Natural killer cell (primary cell): ENCODE measurements around the gene KLK14. TPM values are rescaled to one million over a fixed set of nuclear protein-coding genes. Genes with fewer than 3 reads are reported as not detected.

Source experiments
- ATAC-seq, 3 donors: fragments of 150-1000 bp in 2 of 3; fragments of 200-7000 bp in 1 of 3; cut with Tn5 transposase; 1 replicate in 1 of 3; 2 replicates in 2 of 3; pipeline ENCODE4 v1.10.0; 2021; ENCODE audit warnings: mild to moderate bottlenecking in 2 of 3, moderate library complexity in 2 of 3
- DNase-seq, 2 donors: peaks; one replicate each; pipeline versions ENCODE4 v3.0.0 to v3.0.0-alpha.2; 2013 to 2021; ENCODE audit warnings: mixed read lengths in 1 of 2
- H3K27ac ChIP-seq: one replicate; pipeline ENCODE4 v1.5.1; 2013; ENCODE audit warnings: mild to moderate bottlenecking, low read length
- H3K27me3 ChIP-seq: one replicate; pipeline ENCODE4 v1.6.1; 2013; ENCODE audit warnings: low read length; ENCODE audit not compliant: control insufficient read depth, insufficient read depth
- H3K36me3 ChIP-seq: one replicate; pipeline ENCODE4 v1.6.1; 2013; ENCODE audit warnings: low read length; ENCODE audit not compliant: control insufficient read depth, insufficient read depth
- H3K4me1 ChIP-seq: one replicate; pipeline ENCODE4 v1.6.1; 2013; ENCODE audit warnings: low read length; ENCODE audit not compliant: control insufficient read depth, insufficient read depth
- H3K4me3 ChIP-seq: one replicate; pipeline ENCODE4 v1.5.1; 2013; ENCODE audit warnings: low read length
- H3K9me3 ChIP-seq: one replicate; pipeline ENCODE4 v1.6.1; 2013; ENCODE audit warnings: low read length; ENCODE audit not compliant: control insufficient read depth, insufficient read depth
- H3K27ac Mint-ChIP-seq, 2 donors: one replicate each; pipeline ENCODE4 v1.8.0; 2022; ENCODE audit warnings: mild to moderate bottlenecking in 2 of 2, mixed read lengths in 2 of 2, moderate library complexity in 1 of 2
- H3K27me3 Mint-ChIP-seq, 2 donors: one replicate each; pipeline ENCODE4 v1.8.0; 2022; ENCODE audit warnings: low read depth in 2 of 2, mixed read lengths in 2 of 2
- H3K36me3 Mint-ChIP-seq: one replicate; pipeline ENCODE4 v1.8.0; 2022; ENCODE audit warnings: mixed read lengths
- H3K4me1 Mint-ChIP-seq, 2 donors: one replicate each; pipeline ENCODE4 v1.8.0; 2022; ENCODE audit warnings: mixed read lengths in 2 of 2
- H3K4me3 Mint-ChIP-seq: one replicate; pipeline ENCODE4 v1.8.0; 2022; ENCODE audit warnings: mild to moderate bottlenecking, moderate library complexity, mixed read lengths
- H3K9me3 Mint-ChIP-seq, 2 donors: one replicate each; pipeline ENCODE4 v1.8.0; 2022; ENCODE audit warnings: mixed read lengths in 2 of 2
- CTCF ChIP-seq: fragments of 200-600 bp; IDR thresholded peaks from one replicate; pipeline ENCODE4 v1.8.0; 2022; ENCODE audit warnings: antibody characterized with exemption
- WGBS: methylation state at CpG from one replicate; pipeline ENCODE4 v1.1.7; 2013; ENCODE audit warnings: missing lambda C conversion rate; ENCODE audit not compliant: insufficient coverage; 5-methylcytosine and 5-hydroxymethylcytosine counted together
- intact Hi-C: fragments of 100-400 bp; cut with micrococcal nuclease; formaldehyde crosslinking; loops from one replicate; pipeline ENCODE4 v1.14.2; 2022
- total RNA-seq, 4 donors: library from RNA; stranded (reverse); fragments of 120-200 nt in 1 of 4; gene quantifications; one replicate each; pipeline versions ENCODE4 v1.2.3 to v1.2.4, GENCODE V29; 2013 to 2022

Gene KLK14
- total RNA-seq, 3 donors from 2014 or later (not counting 1 experiment from before 2014, with no cell fraction given): 0.64 to 1.3 (median 1.1) TPM

DNA sequence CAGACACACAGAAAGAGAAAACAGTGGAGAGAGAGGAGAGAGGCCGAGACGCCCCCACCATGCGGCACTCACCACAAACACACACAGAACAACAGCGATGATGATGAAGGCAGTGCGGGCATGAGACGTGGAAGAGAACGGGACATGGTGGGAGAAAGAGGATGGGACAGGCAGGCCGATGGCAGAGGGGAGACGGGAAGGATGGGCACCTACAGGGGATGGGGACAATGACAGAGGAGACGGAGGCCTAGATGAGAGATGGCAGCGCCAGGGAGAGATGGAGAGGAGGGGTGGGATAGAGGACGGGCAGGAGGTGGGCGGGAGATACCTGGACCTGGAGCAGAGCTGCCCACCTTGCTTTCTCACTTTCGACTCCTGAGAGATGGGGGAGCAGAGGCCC lies 1.1 kb upstream of the KLK14 start:
- Histone ChIP-seq H3K4me3 (no peak overlapping the region), H3K36me3 (no peaks in the 10 kb centered on the region), H3K9me3 (no peaks in the 10 kb centered on the region), H3K4me1 (no peaks in the 10 kb centered on the region), H3K27ac (no peak overlapping the region), H3K27me3 (no peaks in the 10 kb centered on the region)
- Mint-ChIP-seq H3K4me3 (no peak overlapping the region), H3K27ac (no peak overlapping the region), H3K4me1 (peaks cover 0 to 4% of the 10 kb centered on the region in 2 donors), H3K9me3 (no peaks in the 10 kb centered on the region), H3K36me3 (no peaks in the 10 kb centered on the region), H3K27me3 (peaks cover 9 to 12% of the 10 kb centered on the region in 2 donors)
- DNase-seq: no peak
- ATAC-seq: no peak
- WGBS: 78% methylated on average over 11 of the region's 14 CpGs
- TF ChIP-seq CTCF: no peak
- intact Hi-C loops: no loop called here

DNA sequence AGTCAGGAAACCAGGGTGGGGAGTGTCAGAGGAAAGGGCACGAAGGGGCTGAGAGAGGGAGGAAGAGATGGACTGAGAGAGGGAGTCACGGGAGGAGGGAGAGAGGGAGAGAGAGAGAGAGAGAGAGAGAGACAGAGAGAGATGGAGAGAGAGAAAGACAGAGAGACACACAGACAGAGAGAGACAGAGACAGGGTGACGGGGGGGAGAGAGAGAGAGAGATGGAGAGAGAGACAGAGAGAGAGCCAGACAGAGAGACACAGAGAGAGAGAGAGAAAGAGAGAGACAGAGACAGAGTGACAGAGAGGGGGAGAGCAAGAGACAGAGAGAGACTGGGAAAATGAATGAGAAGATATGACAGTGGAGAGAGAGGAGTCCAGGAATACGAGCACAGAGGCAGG lies 494 bp upstream of the KLK14 start:
- H3K4me3 ChIP-seq: no peak overlapping the region
- ATAC-seq (no peak), DNase-seq (no peak)
- peaks cover 0 to 4% of the 10 kb centered on the region in 2 donors for H3K4me1 Mint-ChIP-seq
- H3K36me3 Mint-ChIP-seq: no peaks in the 10 kb centered on the region
- H3K27ac ChIP-seq: no peak overlapping the region
- 45% methylated on average over 4 of the region's 4 CpGs for WGBS
- intact Hi-C loops: no loop called here
- peaks cover 9 to 12% of the 10 kb centered on the region in 2 donors for H3K27me3 Mint-ChIP-seq
- no peaks in the 10 kb centered on the region for H3K27me3 ChIP-seq
- H3K4me1 ChIP-seq: no peaks in the 10 kb centered on the region
- H3K36me3 ChIP-seq: no peaks in the 10 kb centered on the region
- no peaks in the 10 kb centered on the region for H3K9me3 ChIP-seq
- TF ChIP-seq CTCF: no peak
- H3K27ac Mint-ChIP-seq: no peak overlapping the region
- no peaks in the 10 kb centered on the region for H3K9me3 Mint-ChIP-seq
- H3K4me3 Mint-ChIP-seq: no peak overlapping the region

DNA sequence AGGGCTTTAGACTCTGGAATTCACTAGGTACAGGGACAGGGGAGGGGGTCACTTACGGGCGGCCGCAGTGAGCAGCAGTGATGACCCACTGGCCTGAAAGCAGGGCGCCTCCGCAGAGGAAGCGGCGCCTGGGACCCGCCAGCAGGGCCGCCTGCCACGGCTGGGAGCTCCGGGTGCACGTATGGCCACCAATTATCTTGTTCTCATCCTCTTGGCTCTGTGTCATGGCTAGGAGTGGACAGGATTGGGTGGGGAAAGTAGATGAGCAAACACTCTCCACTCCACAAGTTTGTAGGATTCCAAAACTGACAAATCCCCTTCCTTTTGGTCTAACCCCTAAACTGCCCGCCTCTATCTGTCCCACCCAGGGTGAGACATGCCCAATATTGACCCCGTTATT lies 1.2 kb downstream of the KLK14 start:
- DNase-seq (no peak), ATAC-seq (no peak)
- Mint-ChIP-seq H3K36me3 (no peaks in the 10 kb centered on the region), H3K27me3 (peaks cover 12 to 14% of the 10 kb centered on the region in 2 donors), H3K4me1 (peaks cover 0 to 4% of the 10 kb centered on the region in 2 donors), H3K4me3 (no peak overlapping the region), H3K27ac (no peak overlapping the region), H3K9me3 (no peaks in the 10 kb centered on the region)
- H3K27ac ChIP-seq: no peak overlapping the region
- H3K27me3 ChIP-seq: no peaks in the 10 kb centered on the region
- no peak overlapping the region for H3K4me3 ChIP-seq
- H3K4me1 ChIP-seq: no peaks in the 10 kb centered on the region
- no peaks in the 10 kb centered on the region for H3K36me3 ChIP-seq
- no peaks in the 10 kb centered on the region for H3K9me3 ChIP-seq
- intact Hi-C loops: no loop called here
- WGBS: 87% methylated on average over 14 of the region's 14 CpGs
- no peak for TF ChIP-seq CTCF

GRCh38 chr19:51079481-51080110 lies 3.1 kb downstream of the KLK14 start:
- ATAC-seq: peak in 1 of 3 donors; percentile 24
- H3K27ac ChIP-seq: no peak overlapping the region
- no peaks in the 10 kb centered on the region for H3K9me3 Mint-ChIP-seq
- H3K4me3 ChIP-seq: no peak overlapping the region
- no peaks in the 10 kb centered on the region for H3K36me3 ChIP-seq
- no peak overlapping the region for H3K4me3 Mint-ChIP-seq
- no peak overlapping the region for H3K27ac Mint-ChIP-seq
- no peaks in the 10 kb centered on the region for H3K36me3 Mint-ChIP-seq
- intact Hi-C loops: no loop called here
- H3K4me1 Mint-ChIP-seq: peaks cover 0 to 4% of the 10 kb centered on the region in 2 donors
- H3K4me1 ChIP-seq: no peaks in the 10 kb centered on the region
- DNase-seq: no peak
- TF ChIP-seq CTCF: no peak
- peaks cover 14 to 24% of the 10 kb centered on the region in 2 donors for H3K27me3 Mint-ChIP-seq
- H3K9me3 ChIP-seq: no peaks in the 10 kb centered on the region
- WGBS: 93% methylated on average over 27 of the region's 27 CpGs
- no peaks in the 10 kb centered on the region for H3K27me3 ChIP-seq
